Body of pancreas (tissue), 4 donors: ENCODE results near the gene HHATL. TPM values are rescaled to one million over a fixed set of nuclear protein-coding genes. Genes with fewer than 3 reads are reported as not detected.

Experiments used
- ATAC-seq: fragments of 150-250 bp; one replicate; pipeline ENCODE4 v1.9.1; 2016
- DNase-seq, 4 donors: peaks; one replicate each; pipeline ENCODE4 v3.0.0-alpha.2; 2019
- H3K27ac ChIP-seq, 4 donors: fragments of 200-600 bp; sonication (generic); 1 replicate in 3 of 4; 2 replicates in 1 of 4; pipeline versions ENCODE4 v1.5.1 to v1.6.1; 2016 to 2019; ENCODE audit warnings: mild to moderate bottlenecking in 1 of 4, mixed read lengths in 1 of 4, moderate library complexity in 1 of 4
- H3K27me3 ChIP-seq, 2 donors: fragments of 200-600 bp; sonication (generic); one replicate each; pipeline ENCODE4 v1.6.0; 2016; ENCODE audit warnings: mild to moderate bottlenecking in 1 of 2
- H3K36me3 ChIP-seq, 2 donors: fragments of 200-600 bp; sonication (generic); replicated peaks in 1 of 2; 2 replicates each; pipeline ENCODE4 v1.5.1; 2016; ENCODE audit warnings: low read depth in 2 of 2; ENCODE audit not compliant: insufficient read depth in 1 of 2
- H3K4me1 ChIP-seq: fragments of 200-600 bp; sonication (generic); one replicate; pipeline ENCODE4 v1.6.0; 2016
- H3K4me3 ChIP-seq, 2 donors: fragments of 200-600 bp; sonication (generic); 1 replicate in 1 of 2; 2 replicates in 1 of 2; pipeline ENCODE4 v1.5.1; 2016 to 2019
- H3K9me3 ChIP-seq, 3 donors: fragments of 200-600 bp; sonication (generic); 1 replicate in 2 of 3; 2 replicates in 1 of 3; pipeline ENCODE4 v1.5.1; 2016
- POLR2A ChIP-seq, 3 donors: fragments of 450-650 bp; IDR thresholded peaks; one replicate each; pipeline ENCODE4 v1.6.1; 2016; ENCODE audit warnings: antibody characterized with exemption in 3 of 3, mild to moderate bottlenecking in 2 of 3
- WGBS, 2 donors: methylation state at CpG; one replicate each; pipeline ENCODE4 v1.1.5; 2017; 5-methylcytosine and 5-hydroxymethylcytosine counted together
- intact Hi-C: fragments of 100-400 bp; cut with DNase I; formaldehyde crosslinking; loops from one replicate; pipeline ENCODE4 v1.15.1; 2023
- total RNA-seq, 2 donors: library from RNA; depleted of rRNA; stranded (reverse); fragments of >200 nt; gene quantifications; one replicate each; pipeline ENCODE4 v1.1.0, GENCODE V29; 2016
- TF ChIP-seq, protein P1 (sequence below), 7 experiments: fragments of 450-650 bp in 4 of 7; fragments of 200-600 bp in 3 of 7; sonication (generic) in 3 of 7; IDR thresholded peaks; one replicate each; pipeline ENCODE4 v1.5.1; 2016 to 2019; ENCODE audit warnings: antibody characterized with exemption in 7 of 7

The HHATL gene
- total RNA-seq, 2 donors from 2014 or later = 0.26 TPM; not detected in 1

DNA sequence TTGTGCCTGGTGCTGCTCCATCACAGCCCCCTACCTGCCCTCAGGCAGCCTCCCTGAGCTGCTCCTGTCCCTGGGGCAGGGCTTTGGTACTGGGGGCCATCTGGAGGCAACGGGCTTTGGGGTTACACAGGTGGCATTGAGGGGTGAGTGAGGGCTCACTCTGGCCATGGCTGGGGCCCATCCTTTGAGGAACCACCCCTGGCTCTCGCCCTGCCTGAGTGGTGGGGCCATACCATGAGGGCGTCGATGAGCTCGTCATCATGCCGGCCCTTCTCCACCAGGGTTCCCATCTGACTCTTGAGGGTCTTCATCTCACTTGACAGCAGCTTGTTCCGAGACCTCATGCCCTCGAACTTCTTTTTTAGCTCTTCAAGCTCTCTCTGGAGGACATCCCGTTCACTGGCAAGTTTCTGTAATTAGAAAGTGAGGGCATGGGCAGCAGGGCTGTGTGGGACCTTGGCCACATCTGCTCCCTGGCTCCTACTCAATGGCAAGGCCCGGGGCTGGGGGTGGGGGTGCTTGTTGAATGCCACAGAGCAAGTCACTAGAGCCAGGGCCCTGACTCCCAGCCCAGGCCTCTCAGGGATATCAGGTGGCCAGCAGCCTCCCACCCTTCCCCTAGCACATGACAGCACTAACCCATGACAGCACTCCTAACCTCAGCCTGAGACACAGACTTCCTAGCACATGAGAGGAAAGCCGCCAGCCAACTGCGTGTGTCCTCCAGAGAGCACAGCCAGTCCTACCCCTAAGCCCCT lies 37.0 kb upstream of the HHATL start:
- DNase-seq (no peak), ATAC-seq (no peak)
- intact Hi-C loops = loop anchor here (5.0 kb wide), 1 partner anchor 77 kb away; no protein-coding TSS in a partner anchor
- no peak overlapping the region for H3K4me3 ChIP-seq
- no peaks in the 10 kb centered on the region for H3K9me3 ChIP-seq
- TF ChIP-seq, protein P1, sequence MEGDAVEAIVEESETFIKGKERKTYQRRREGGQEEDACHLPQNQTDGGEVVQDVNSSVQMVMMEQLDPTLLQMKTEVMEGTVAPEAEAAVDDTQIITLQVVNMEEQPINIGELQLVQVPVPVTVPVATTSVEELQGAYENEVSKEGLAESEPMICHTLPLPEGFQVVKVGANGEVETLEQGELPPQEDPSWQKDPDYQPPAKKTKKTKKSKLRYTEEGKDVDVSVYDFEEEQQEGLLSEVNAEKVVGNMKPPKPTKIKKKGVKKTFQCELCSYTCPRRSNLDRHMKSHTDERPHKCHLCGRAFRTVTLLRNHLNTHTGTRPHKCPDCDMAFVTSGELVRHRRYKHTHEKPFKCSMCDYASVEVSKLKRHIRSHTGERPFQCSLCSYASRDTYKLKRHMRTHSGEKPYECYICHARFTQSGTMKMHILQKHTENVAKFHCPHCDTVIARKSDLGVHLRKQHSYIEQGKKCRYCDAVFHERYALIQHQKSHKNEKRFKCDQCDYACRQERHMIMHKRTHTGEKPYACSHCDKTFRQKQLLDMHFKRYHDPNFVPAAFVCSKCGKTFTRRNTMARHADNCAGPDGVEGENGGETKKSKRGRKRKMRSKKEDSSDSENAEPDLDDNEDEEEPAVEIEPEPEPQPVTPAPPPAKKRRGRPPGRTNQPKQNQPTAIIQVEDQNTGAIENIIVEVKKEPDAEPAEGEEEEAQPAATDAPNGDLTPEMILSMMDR (IDR thresholded peaks at IDR 0.05) = no peak
- no peak for TF ChIP-seq POLR2A (IDR thresholded peaks at IDR 0.05)
- H3K27ac ChIP-seq = no peak overlapping the region
- no peaks in the 10 kb centered on the region for H3K36me3 ChIP-seq
- H3K4me1 ChIP-seq = no peaks in the 10 kb centered on the region
- 76 to 85% methylated on average over 12 of the region's 12 CpGs for WGBS, 2 donors
- no peaks in the 10 kb centered on the region for H3K27me3 ChIP-seq

DNA sequence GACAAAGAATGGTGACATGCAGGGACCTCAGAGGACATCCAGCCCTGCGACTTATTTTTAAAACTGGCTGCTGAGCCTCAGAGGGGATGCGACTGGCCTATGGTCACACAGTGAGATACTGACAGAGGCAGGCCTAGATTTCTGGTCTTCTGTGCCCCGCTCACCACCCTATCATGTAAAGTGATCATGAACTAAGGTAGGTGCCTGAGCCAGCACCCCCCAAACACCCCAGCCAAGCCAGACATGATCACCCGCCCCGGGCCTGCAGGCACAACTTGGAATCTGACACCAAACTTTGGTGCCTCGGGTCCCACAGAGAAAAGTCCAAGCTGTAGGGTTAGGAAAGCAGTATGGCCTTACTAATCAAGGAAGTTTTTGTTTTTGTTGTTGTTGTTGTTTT lies 33.9 kb upstream of the HHATL start:
- no peaks in the 10 kb centered on the region for H3K9me3 ChIP-seq
- ATAC-seq = no peak
- H3K27me3 ChIP-seq = no peaks in the 10 kb centered on the region
- no peak overlapping the region for H3K4me3 ChIP-seq
- no peak for TF ChIP-seq POLR2A (IDR thresholded peaks at IDR 0.05)
- TF ChIP-seq, protein P1 (IDR thresholded peaks at IDR 0.05) = no peak
- H3K27ac ChIP-seq = no peak overlapping the region
- WGBS, 2 donors = 88 to 92% methylated on average over 6 of the region's 6 CpGs
- DNase-seq = no peak
- no peaks in the 10 kb centered on the region for H3K36me3 ChIP-seq
- intact Hi-C loops = loop anchor here (5.0 kb wide), 1 partner anchor 74 kb away; no protein-coding TSS in a partner anchor
- peaks cover 12% of the 10 kb centered on the region for H3K4me1 ChIP-seq

DNA sequence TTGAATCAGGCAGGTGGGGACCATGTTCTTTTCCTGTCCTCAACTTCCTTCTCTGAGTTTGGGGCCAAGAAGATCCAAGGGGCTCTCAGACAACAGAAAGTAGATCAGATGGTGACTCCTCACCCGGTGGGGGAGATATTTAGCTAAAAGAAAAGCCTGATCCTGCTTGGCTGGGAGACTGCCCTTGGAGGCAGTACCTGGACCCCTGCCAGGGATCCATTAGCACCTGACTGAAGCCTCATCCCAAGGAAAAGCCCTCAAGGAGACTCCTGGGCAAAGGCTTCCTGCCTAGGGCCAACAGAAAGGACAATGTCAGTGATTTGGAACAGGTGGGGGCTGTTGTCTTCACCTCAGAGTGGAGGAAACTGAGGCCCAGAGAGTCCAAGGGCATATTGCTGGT lies 33.5 kb upstream of the HHATL start:
- H3K4me3 ChIP-seq = no peak overlapping the region
- intact Hi-C loops = loop anchor here (5.0 kb wide), 1 partner anchor 74 kb away; no protein-coding TSS in a partner anchor
- H3K4me1 ChIP-seq = peaks cover 12% of the 10 kb centered on the region
- no peak for TF ChIP-seq POLR2A (IDR thresholded peaks at IDR 0.05)
- TF ChIP-seq, protein P1 (IDR thresholded peaks at IDR 0.05) = no peak
- ATAC-seq (no peak), DNase-seq (no peak)
- H3K27me3 ChIP-seq = no peaks in the 10 kb centered on the region
- H3K9me3 ChIP-seq = no peaks in the 10 kb centered on the region
- WGBS, 2 donors = 38 to 50% methylated on average over 1 of the region's 1 CpG
- no peak overlapping the region for H3K27ac ChIP-seq
- H3K36me3 ChIP-seq = no peaks in the 10 kb centered on the region

DNA sequence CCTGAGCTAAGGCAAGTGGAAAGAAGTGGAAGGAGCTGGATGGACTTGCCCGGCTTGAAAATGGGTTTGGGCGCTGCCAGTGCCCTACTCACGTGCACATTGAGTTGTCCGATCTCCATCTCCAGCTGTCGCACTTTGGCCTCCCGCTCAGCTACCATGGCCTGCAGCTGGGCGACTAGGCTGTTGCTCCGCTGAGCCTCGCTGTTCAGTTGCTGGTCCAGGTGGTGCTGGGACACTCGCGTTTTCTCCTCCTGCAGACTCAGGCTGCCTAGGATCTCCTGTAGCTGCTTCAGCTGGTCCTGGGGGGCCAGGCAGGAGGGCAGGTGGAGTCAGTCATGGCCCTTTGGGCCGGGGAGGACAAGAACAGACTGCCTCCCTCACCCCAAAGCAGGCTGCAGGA lies 33.0 kb upstream of the HHATL start:
- H3K27me3 ChIP-seq = no peaks in the 10 kb centered on the region
- WGBS, 2 donors = 95 to 97% methylated on average over 11 to 12 of the region's 12 CpGs
- no peak overlapping the region for H3K27ac ChIP-seq
- ATAC-seq (no peak), DNase-seq (no peak)
- intact Hi-C loops = loop anchor here (5.0 kb wide), 1 partner anchor 73 kb away; no protein-coding TSS in a partner anchor
- H3K4me3 ChIP-seq = no peak overlapping the region
- H3K4me1 ChIP-seq = peaks cover 12% of the 10 kb centered on the region
- TF ChIP-seq, protein P1 (IDR thresholded peaks at IDR 0.05) = no peak
- TF ChIP-seq POLR2A (IDR thresholded peaks at IDR 0.05) = no peak
- H3K36me3 ChIP-seq = no peaks in the 10 kb centered on the region
- H3K9me3 ChIP-seq = no peaks in the 10 kb centered on the region
